ENCODE results near the gene MACROD1. TPM values are rescaled to one million over a fixed set of nuclear protein-coding genes. Genes with fewer than 3 reads are reported as not detected.

Gene MACROD1
- total and polyA plus RNA-seq, 2 of the 13 experiments (the other 11 are each of a cell fraction or from before 2014, with no cell fraction given), result 23.1 to 34.5 TPM

- TF ChIP-seq RERE (CRISPR knock-in tag; IDR thresholded peaks at IDR 0.05; ENCODE audit: low read depth), result no peak
- TF ChIP-seq, protein P1, sequence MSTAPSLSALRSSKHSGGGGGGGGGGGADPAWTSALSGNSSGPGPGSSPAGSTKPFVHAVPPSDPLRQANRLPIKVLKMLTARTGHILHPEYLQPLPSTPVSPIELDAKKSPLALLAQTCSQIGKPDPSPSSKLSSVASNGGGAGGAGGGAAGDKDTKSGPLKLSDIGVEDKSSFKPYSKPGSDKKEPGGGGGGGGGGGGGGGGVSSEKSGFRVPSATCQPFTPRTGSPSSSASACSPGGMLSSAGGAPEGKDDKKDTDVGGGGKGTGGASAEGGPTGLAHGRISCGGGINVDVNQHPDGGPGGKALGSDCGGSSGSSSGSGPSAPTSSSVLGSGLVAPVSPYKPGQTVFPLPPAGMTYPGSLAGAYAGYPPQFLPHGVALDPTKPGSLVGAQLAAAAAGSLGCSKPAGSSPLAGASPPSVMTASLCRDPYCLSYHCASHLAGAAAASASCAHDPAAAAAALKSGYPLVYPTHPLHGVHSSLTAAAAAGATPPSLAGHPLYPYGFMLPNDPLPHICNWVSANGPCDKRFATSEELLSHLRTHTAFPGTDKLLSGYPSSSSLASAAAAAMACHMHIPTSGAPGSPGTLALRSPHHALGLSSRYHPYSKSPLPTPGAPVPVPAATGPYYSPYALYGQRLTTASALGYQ (CRISPR knock-in tag; IDR thresholded peaks at IDR 0.05), result peak; percentile 23; the same call in 1 of the 2 replicates
- no peak for TF ChIP-seq ZNF282 (IDR thresholded peaks at IDR 0.05; ENCODE audit: partially characterized antibody)
- TF ChIP-seq ZNF772 (CRISPR knock-in tag; IDR thresholded peaks at IDR 0.05), result peak; percentile 48; the same call in 1 of the 2 replicates
- TF ChIP-seq HNRNPH1 (optimal IDR thresholded peaks at IDR 0.05; ENCODE audit: low read depth, low read length), result no peak
- no peak for TF ChIP-seq ZNF672 (CRISPR knock-in tag; IDR thresholded peaks at IDR 0.05)
- 0 out of 2 replicates have a peak, but pooled peaks have one; percentile 44 for TF ChIP-seq IRX3 (CRISPR knock-in tag; IDR thresholded peaks at IDR 0.05; ENCODE audit: borderline replicate concordance, low read depth)
- peak; percentile 50; the same call in 1 of the 2 replicates for TF ChIP-seq CBFB (CRISPR knock-in tag; IDR thresholded peaks at IDR 0.05)
- TF ChIP-seq CHCHD3 (CRISPR knock-in tag; IDR thresholded peaks at IDR 0.05), result 0 out of 2 replicates have a peak, but pooled peaks have one; percentile 67
- TF ChIP-seq, protein P2, sequence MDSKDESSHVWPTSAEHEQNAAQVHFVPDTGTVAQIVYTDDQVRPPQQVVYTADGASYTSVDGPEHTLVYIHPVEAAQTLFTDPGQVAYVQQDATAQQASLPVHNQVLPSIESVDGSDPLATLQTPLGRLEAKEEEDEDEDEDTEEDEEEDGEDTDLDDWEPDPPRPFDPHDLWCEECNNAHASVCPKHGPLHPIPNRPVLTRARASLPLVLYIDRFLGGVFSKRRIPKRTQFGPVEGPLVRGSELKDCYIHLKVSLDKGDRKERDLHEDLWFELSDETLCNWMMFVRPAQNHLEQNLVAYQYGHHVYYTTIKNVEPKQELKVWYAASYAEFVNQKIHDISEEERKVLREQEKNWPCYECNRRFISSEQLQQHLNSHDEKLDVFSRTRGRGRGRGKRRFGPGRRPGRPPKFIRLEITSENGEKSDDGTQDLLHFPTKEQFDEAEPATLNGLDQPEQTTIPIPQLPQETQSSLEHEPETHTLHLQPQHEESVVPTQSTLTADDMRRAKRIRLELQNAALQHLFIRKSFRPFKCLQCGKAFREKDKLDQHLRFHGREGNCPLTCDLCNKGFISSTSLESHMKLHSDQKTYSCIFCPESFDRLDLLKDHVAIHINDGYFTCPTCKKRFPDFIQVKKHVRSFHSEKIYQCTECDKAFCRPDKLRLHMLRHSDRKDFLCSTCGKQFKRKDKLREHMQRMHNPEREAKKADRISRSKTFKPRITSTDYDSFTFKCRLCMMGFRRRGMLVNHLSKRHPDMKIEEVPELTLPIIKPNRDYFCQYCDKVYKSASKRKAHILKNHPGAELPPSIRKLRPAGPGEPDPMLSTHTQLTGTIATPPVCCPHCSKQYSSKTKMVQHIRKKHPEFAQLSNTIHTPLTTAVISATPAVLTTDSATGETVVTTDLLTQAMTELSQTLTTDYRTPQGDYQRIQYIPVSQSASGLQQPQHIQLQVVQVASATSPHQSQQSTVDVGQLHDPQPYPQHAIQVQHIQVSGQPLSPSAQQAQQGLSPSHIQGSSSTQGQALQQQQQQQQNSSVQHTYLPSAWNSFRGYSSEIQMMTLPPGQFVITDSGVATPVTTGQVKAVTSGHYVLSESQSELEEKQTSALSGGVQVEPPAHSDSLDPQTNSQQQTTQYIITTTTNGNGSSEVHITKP (CRISPR knock-in tag; IDR thresholded peaks at IDR 0.05; ENCODE audit: low read depth), result no peak
- peak; percentile 95 for TF ChIP-seq ZFY (CRISPR knock-in tag; IDR thresholded peaks at IDR 0.05)
- peak; percentile 66; the same call in 1 of the 2 replicates for TF ChIP-seq GMEB1 (CRISPR knock-in tag; IDR thresholded peaks at IDR 0.05; ENCODE audit: borderline replicate concordance)
- peak; percentile 51 for TF ChIP-seq ARNTL (CRISPR knock-in tag; IDR thresholded peaks at IDR 0.05)
- TF ChIP-seq SALL2 (CRISPR knock-in tag; IDR thresholded peaks at IDR 0.05), result peak; percentile 52; the same call in 1 of the 2 replicates
- no peak for TF ChIP-seq FLYWCH1 (CRISPR knock-in tag; IDR thresholded peaks at IDR 0.05)
Observed at GRCh38 chr11:63974259-63975143, 191.4 kb downstream of the MACROD1 start, which contains the start of gene COX8A (continued).

All from HepG2 (cell line).